HepG2 (cell line): ENCODE measurements around the gene TMX4. TPM values are rescaled to one million over a fixed set of nuclear protein-coding genes. Genes with fewer than 3 reads are reported as not detected.

Experiments
- ATAC-seq: fragments of 200-7000 bp; cut with Tn5 transposase; 3 replicates; pipeline ENCODE4 v1.9.1; 2020; ENCODE audit warnings: mild to moderate bottlenecking, moderate library complexity
- BruUV-seq: library from RNA; stranded (reverse); fragments of 400-500 nt; replicated peaks from 2 replicates; lab custom pipeline; 2021; lab: Mats Ljungman, UMichigan
- CTCF ChIA-PET: fragments of 300-600 bp; formaldehyde crosslinking; extraction: SDS; loops from one replicate; lab custom pipeline; 2021; ENCODE audit warnings: low total read pairs, inconsistent platforms, low intra/inter-chr PET ratio; lab: Yijun Ruan, JAX
- POLR2A ChIA-PET: fragments of 350-600 bp; sonication (Branson Sonifier 250); formaldehyde crosslinking; loops from one replicate; lab custom pipeline; 2020; ENCODE audit warnings: antibody characterized with exemption, inconsistent platforms; lab: Yijun Ruan, JAX
- DNase-seq: peaks from one replicate; pipeline ENCODE4 v3.0.0-alpha.2; 2015; ENCODE audit warnings: low spot score
- FAIRE-seq: peaks from 3 replicates; lab custom pipeline; 2011; peaks lifted over from hg19 to GRCh38; lab: Jason Lieb, UNC
- H2AFZ ChIP-seq: one replicate; pipeline ENCODE4 v1.6.1; 2011; ENCODE audit warnings: low read length, inconsistent platforms
- H3K27ac ChIP-seq: fragments of 300-600 bp; 3 replicates; pipeline ENCODE4 v1.8.0; 2011; ENCODE audit warnings: mixed run types, mild to moderate bottlenecking, mixed read lengths, low read length, inconsistent platforms; ENCODE audit not compliant: insufficient read depth; ENCODE audit errors: extremely low read length
- H3K27me3 ChIP-seq, 2 experiments: fragments of 200-600 bp in 1 of 2; 2 replicates in 1 of 2; 3 replicates in 1 of 2; pipeline versions ENCODE4 v1.6.0 to v1.8.0; 2011; ENCODE audit warnings: low read length in 2 of 2, mild to moderate bottlenecking in 2 of 2, moderate library complexity in 2 of 2, inconsistent platforms in 1 of 2; ENCODE audit not compliant: insufficient read depth in 2 of 2, control insufficient read depth in 1 of 2
- H3K36me3 ChIP-seq, 2 experiments: fragments of 200-600 bp in 1 of 2; replicated peaks in 1 of 2; 2 replicates in 1 of 2; 3 replicates in 1 of 2; pipeline versions ENCODE4 v1.5.1 to v1.8.0; 2011; ENCODE audit warnings: low read length in 2 of 2, inconsistent platforms in 1 of 2; ENCODE audit not compliant: insufficient read depth in 2 of 2, control insufficient read depth in 1 of 2
- H3K4me1 ChIP-seq: 2 replicates; pipeline ENCODE4 v1.5.1; 2012; ENCODE audit warnings: low read length, inconsistent platforms; ENCODE audit not compliant: insufficient read depth
- H3K4me2 ChIP-seq: 2 replicates; pipeline ENCODE4 v1.6.0; 2011; ENCODE audit warnings: low read depth, low read length, inconsistent platforms
- H3K4me3 ChIP-seq, 3 experiments: fragments of 200-600 bp in 1 of 3; sonication (generic), shearing (Covaris generic) in 1 of 3; replicated peaks in 1 of 3; 2 replicates each; pipeline ENCODE4 v1.5.1; 2011 to 2016; ENCODE audit warnings: low read length in 3 of 3, inconsistent platforms in 2 of 3, low read depth in 2 of 3, mild to moderate bottlenecking in 2 of 3, control low read depth in 1 of 3, mixed read lengths in 1 of 3; ENCODE audit not compliant: insufficient read depth in 1 of 3
- H3K79me2 ChIP-seq: one replicate; pipeline ENCODE4 v1.6.1; 2011; ENCODE audit warnings: low read length, inconsistent platforms; ENCODE audit not compliant: insufficient read depth
- H3K9ac ChIP-seq: 2 replicates; pipeline ENCODE4 v1.6.0; 2011; ENCODE audit warnings: mild to moderate bottlenecking, low read depth, low read length, inconsistent platforms; ENCODE audit not compliant: insufficient read depth
- H3K9me3 ChIP-seq: 2 replicates; pipeline ENCODE4 v1.5.1; 2012; ENCODE audit warnings: mild to moderate bottlenecking, low read length
- H4K20me1 ChIP-seq: 2 replicates; pipeline ENCODE4 v1.6.0; 2011; ENCODE audit warnings: inconsistent platforms, mild to moderate bottlenecking, low read length, moderate library complexity; ENCODE audit not compliant: insufficient read depth
- ATF1 ChIP-seq: IDR thresholded peaks from 2 replicates; pipeline ENCODE4 v1.6.1; 2016; ENCODE audit warnings: mild to moderate bottlenecking, control low read depth
- CREM ChIP-seq, 2 experiments: sonication (generic) in 1 of 2; formaldehyde crosslinking in 1 of 2; IDR thresholded peaks; 2 replicates each; pipeline versions ENCODE4 v1.4.0 to v1.6.1; 2016 to 2020; ENCODE audit warnings: antibody characterized with exemption in 1 of 2, mild to moderate bottlenecking in 1 of 2, missing genetic modification reagents in 1 of 2
- HCFC1 ChIP-seq: fragments of 150-350 bp; IDR thresholded peaks from 2 replicates; pipeline ENCODE4 v1.6.1; 2014; ENCODE audit warnings: low read depth, low read length
- HIVEP1 ChIP-seq: sonication (generic); formaldehyde crosslinking; IDR thresholded peaks from 2 replicates; pipeline ENCODE4 v1.4.0; 2020; ENCODE audit warnings: mild to moderate bottlenecking, missing genetic modification reagents
- HMG20A ChIP-seq: IDR thresholded peaks from 2 replicates; pipeline ENCODE4 v1.6.1; 2016; ENCODE audit warnings: borderline replicate concordance
- NFKBIZ ChIP-seq: IDR thresholded peaks from 2 replicates; pipeline ENCODE4 v1.6.1; 2018; ENCODE audit warnings: missing genetic modification reagents, missing compliant biosample characterization
- ZMYM4 ChIP-seq: sonication (generic); formaldehyde crosslinking; IDR thresholded peaks from 2 replicates; pipeline ENCODE4 v1.8.1; 2023; ENCODE audit warnings: mild to moderate bottlenecking, missing genetic modification reagents
- ZNF263 ChIP-seq: sonication (generic); formaldehyde crosslinking; IDR thresholded peaks from 2 replicates; pipeline ENCODE4 v1.4.0; 2020; ENCODE audit warnings: missing genetic modification reagents
- ZNF569 ChIP-seq: sonication (generic); formaldehyde crosslinking; IDR thresholded peaks from 2 replicates; pipeline ENCODE4 v1.5.0; 2020; ENCODE audit warnings: mild to moderate bottlenecking, missing genetic modification reagents, moderate library complexity, borderline replicate concordance
- ZNF768 ChIP-seq: sonication (generic); formaldehyde crosslinking; IDR thresholded peaks from 2 replicates; pipeline ENCODE4 v1.4.0; 2020; ENCODE audit warnings: missing genetic modification reagents
- ZNF781 ChIP-seq: sonication (generic); formaldehyde crosslinking; IDR thresholded peaks from 2 replicates; pipeline ENCODE4 v1.5.1; 2020; ENCODE audit warnings: borderline replicate concordance, mild to moderate bottlenecking, missing genetic modification reagents; ENCODE audit errors: not compliant biosample characterization
- whole genome bisulfite sequencing: methylation state at CpG from one replicate; pipeline ENCODE4 v1.1.6; 2017; ENCODE audit warnings: low lambda C conversion rate; 5-methylcytosine and 5-hydroxymethylcytosine counted together
- in situ Hi-C: cut with HindIII; loops from 2 replicates; pipeline ENCODE4 v1.10.0; 2017; ENCODE audit warnings: low pct_unique_long_range_greater_than_20kb; ENCODE audit not compliant: extremely low pct_ligation_motif_present
- intact Hi-C: fragments of 100-400 bp; cut with micrococcal nuclease; formaldehyde crosslinking; loops from one replicate; pipeline ENCODE4 v1.10.0; 2022; ENCODE audit not compliant: unreplicated experiment
- polyA plus RNA-seq, 8 experiments: library from polyadenylated mRNA; depleted of rRNA in 3 of 8; stranded (reverse) in 7 of 8; unstranded in 1 of 8; fragments of >200 nt; fragmentation: Illumina TruSeq in 4 of 8; extraction: Trizol in 4 of 8; gene quantifications; 2 replicates each; pipeline versions ENCODE4 v1.2.1 to v1.2.3, GENCODE V29; 2011 to 2016; ENCODE audit warnings: low read depth in 4 of 8, missing spikeins in 1 of 8, mixed read lengths in 1 of 8; ENCODE audit not compliant: insufficient read depth in 1 of 8
- total RNA-seq, 5 experiments: library from RNA; depleted of rRNA; stranded (reverse); fragments of >200 nt; fragmentation: Illumina TruSeq; extraction: Trizol; gene quantifications; 2 replicates each; pipeline ENCODE4 v1.2.3, GENCODE V29; 2016; ENCODE audit warnings: low read depth in 1 of 5
- TF ChIP-seq, protein P1 (sequence below): sonication (generic); formaldehyde crosslinking; IDR thresholded peaks from 2 replicates; pipeline ENCODE4 v1.4.0; 2020; ENCODE audit warnings: missing genetic modification reagents
- TF ChIP-seq, protein P2 (sequence below): sonication (generic); formaldehyde crosslinking; IDR thresholded peaks from 2 replicates; pipeline ENCODE4 v1.5.0; 2020; ENCODE audit warnings: missing genetic modification reagents
- TF ChIP-seq, protein P3 (sequence below): sonication (generic); formaldehyde crosslinking; IDR thresholded peaks from 2 replicates; pipeline ENCODE4 v1.8.1; 2023; ENCODE audit warnings: missing genetic modification reagents, inconsistent platforms, borderline replicate concordance
- TF ChIP-seq, protein P4 (sequence below): fragments of 450-650 bp; IDR thresholded peaks from 2 replicates; pipeline ENCODE4 v1.6.1; 2017; ENCODE audit warnings: mild to moderate bottlenecking
- TF ChIP-seq, protein P5 (sequence below): IDR thresholded peaks from 2 replicates; pipeline ENCODE4 v1.6.1; 2016

TMX4 gene
- total and polyA plus RNA-seq, 2 of the 13 experiments (the other 11 are each of a cell fraction or from before 2014, with no cell fraction given) = 7.6 to 21.4 TPM

DNA sequence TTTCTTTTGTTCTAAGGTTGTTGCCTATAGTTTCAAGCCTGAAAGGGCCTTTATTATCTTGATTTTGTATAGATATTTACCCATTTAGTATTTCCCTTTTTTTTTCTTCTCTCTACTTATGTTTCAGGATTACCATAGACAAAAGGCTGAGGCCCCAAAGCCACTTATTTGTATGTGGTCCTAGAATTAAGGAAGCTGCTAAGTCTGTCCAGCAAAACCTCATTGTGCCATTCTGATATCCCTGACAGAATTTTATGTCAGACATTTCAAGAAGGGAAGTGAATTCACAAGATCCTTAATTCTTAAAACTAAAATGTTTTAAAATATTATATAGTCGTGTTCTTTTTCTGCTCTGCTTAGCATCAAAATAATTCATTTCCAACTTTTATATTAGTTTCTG, 86.2 kb downstream of the TMX4 start:
- Histone ChIP-seq H3K27me3 (no peaks in the 10 kb centered on the region), H3K4me1 (peaks cover 10% of the 10 kb centered on the region), H2AFZ (no peak overlapping the region), H3K9me3 (no peaks in the 10 kb centered on the region), H4K20me1 (no peaks in the 10 kb centered on the region), H3K4me2 (no peak overlapping the region), H3K9ac (no peak overlapping the region), H3K36me3 (no peaks in the 10 kb centered on the region), H3K27ac (no peak overlapping the region), H3K4me3 (no peak overlapping the region), H3K79me2 (no peaks in the 10 kb centered on the region)
- CTCF ChIA-PET = no interaction called here
- TF ChIP-seq ZMYM4 (no peak), HCFC1 (no peak), CREM (IDR thresholded peaks at IDR 0.05) (no peak), CREM (CRISPR knock-in tag; IDR thresholded peaks at IDR 0.05) (no peak), ZNF263 (CRISPR knock-in tag) (no peak), HIVEP1 (no peak), ZNF768 (CRISPR knock-in tag) (no peak), ATF1 (no peak), ZNF569 (no peak), ZNF781 (no peak), HMG20A (no peak), NFKBIZ (CRISPR knock-in tag) (no peak)
- TF ChIP-seq, protein P1, sequence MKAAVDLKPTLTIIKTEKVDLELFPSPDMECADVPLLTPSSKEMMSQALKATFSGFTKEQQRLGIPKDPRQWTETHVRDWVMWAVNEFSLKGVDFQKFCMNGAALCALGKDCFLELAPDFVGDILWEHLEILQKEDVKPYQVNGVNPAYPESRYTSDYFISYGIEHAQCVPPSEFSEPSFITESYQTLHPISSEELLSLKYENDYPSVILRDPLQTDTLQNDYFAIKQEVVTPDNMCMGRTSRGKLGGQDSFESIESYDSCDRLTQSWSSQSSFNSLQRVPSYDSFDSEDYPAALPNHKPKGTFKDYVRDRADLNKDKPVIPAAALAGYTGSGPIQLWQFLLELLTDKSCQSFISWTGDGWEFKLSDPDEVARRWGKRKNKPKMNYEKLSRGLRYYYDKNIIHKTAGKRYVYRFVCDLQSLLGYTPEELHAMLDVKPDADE = no peak
- TF ChIP-seq, protein P2, sequence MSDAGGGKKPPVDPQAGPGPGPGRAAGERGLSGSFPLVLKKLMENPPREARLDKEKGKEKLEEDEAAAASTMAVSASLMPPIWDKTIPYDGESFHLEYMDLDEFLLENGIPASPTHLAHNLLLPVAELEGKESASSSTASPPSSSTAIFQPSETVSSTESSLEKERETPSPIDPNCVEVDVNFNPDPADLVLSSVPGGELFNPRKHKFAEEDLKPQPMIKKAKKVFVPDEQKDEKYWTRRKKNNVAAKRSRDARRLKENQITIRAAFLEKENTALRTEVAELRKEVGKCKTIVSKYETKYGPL (CRISPR knock-in tag) = no peak
- TF ChIP-seq, protein P3, sequence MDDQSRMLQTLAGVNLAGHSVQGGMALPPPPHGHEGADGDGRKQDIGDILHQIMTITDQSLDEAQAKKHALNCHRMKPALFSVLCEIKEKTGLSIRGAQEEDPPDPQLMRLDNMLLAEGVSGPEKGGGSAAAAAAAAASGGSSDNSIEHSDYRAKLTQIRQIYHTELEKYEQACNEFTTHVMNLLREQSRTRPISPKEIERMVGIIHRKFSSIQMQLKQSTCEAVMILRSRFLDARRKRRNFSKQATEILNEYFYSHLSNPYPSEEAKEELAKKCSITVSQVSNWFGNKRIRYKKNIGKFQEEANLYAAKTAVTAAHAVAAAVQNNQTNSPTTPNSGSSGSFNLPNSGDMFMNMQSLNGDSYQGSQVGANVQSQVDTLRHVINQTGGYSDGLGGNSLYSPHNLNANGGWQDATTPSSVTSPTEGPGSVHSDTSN (CRISPR knock-in tag) = no peak
- TF ChIP-seq, protein P4, sequence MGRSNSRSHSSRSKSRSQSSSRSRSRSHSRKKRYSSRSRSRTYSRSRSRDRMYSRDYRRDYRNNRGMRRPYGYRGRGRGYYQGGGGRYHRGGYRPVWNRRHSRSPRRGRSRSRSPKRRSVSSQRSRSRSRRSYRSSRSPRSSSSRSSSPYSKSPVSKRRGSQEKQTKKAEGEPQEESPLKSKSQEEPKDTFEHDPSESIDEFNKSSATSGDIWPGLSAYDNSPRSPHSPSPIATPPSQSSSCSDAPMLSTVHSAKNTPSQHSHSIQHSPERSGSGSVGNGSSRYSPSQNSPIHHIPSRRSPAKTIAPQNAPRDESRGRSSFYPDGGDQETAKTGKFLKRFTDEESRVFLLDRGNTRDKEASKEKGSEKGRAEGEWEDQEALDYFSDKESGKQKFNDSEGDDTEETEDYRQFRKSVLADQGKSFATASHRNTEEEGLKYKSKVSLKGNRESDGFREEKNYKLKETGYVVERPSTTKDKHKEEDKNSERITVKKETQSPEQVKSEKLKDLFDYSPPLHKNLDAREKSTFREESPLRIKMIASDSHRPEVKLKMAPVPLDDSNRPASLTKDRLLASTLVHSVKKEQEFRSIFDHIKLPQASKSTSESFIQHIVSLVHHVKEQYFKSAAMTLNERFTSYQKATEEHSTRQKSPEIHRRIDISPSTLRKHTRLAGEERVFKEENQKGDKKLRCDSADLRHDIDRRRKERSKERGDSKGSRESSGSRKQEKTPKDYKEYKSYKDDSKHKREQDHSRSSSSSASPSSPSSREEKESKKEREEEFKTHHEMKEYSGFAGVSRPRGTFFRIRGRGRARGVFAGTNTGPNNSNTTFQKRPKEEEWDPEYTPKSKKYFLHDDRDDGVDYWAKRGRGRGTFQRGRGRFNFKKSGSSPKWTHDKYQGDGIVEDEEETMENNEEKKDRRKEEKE = no peak
- TF ChIP-seq, protein P5, sequence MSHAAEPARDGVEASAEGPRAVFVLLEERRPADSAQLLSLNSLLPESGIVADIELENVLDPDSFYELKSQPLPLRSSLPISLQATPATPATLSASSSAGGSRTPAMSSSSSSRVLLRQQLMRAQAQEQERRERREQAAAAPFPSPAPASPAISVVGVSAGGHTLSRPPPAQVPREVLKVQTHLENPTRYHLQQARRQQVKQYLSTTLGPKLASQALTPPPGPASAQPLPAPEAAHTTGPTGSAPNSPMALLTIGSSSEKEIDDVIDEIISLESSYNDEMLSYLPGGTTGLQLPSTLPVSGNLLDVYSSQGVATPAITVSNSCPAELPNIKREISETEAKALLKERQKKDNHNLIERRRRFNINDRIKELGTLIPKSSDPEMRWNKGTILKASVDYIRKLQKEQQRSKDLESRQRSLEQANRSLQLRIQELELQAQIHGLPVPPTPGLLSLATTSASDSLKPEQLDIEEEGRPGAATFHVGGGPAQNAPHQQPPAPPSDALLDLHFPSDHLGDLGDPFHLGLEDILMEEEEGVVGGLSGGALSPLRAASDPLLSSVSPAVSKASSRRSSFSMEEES (CRISPR knock-in tag) = no peak
- POLR2A ChIA-PET = no interaction called here
- 1% methylated on average over 1 of the region's 1 CpG for WGBS
- intact Hi-C loops (loop anchor here (10.0 kb wide), 1 partner anchor 1169 kb away; the partner anchor contains the start of gene BMP2), in situ Hi-C loops (loop anchor here (10.0 kb wide), 1 partner anchor 791 kb away; no protein-coding TSS in a partner anchor)
- FAIRE-seq = no peak
- no peak for ATAC-seq
- BruUV-seq = no TSS peak
- DNase-seq = no peak
